ENCODE results near the gene CGNL1. TPM values are rescaled to one million over a fixed set of nuclear protein-coding genes. Genes with fewer than 3 reads are reported as not detected.

Gene CGNL1
- total RNA-seq, 1 donor from 2014 or later, result 11.0 TPM

- Histone ChIP-seq H3K79me2 (ENCODE audit: insufficient read depth, low read length) (no peaks in the 10 kb centered on the region), H2AFZ (ENCODE audit: low read depth, low read length) (no peak overlapping the region), H3K4me1 (ENCODE audit: insufficient read depth, low read length) (no peaks in the 10 kb centered on the region), H3K4me2 (ENCODE audit: low read length) (no peak overlapping the region), H3K36me3 (ENCODE audit: insufficient read depth, low read length) (no peaks in the 10 kb centered on the region), H3K27me3 (ENCODE audit: insufficient read depth, low read length) (peaks cover 3% of the 10 kb centered on the region), H3K27ac (ENCODE audit: low read depth, low read length) (no peak overlapping the region), H4K20me1 (ENCODE audit: insufficient read depth, low read length) (no peaks in the 10 kb centered on the region), H3K9me3 (ENCODE audit: insufficient read depth, low read depth, low read length) (no peaks in the 10 kb centered on the region), H3K4me3 (ENCODE audit: insufficient read depth, low read depth, low read length) (no peak overlapping the region), H3K9ac (ENCODE audit: low read length) (no peak overlapping the region)
- H3K9me3 Mint-ChIP-seq (ENCODE audit: unreplicated experiment), result peaks cover 11% of the 10 kb centered on the region
- no peak for FAIRE-seq
- no peak for DNase-seq (ENCODE audit: low read depth)
- H3K36me3 Mint-ChIP-seq (ENCODE audit: low read depth, unreplicated experiment), result peaks cover 19% of the 10 kb centered on the region
- TF ChIP-seq EZH2 (IDR thresholded peaks at IDR 0.05; ENCODE audit: insufficient read depth, low read length) (no peak), CTCF (IDR thresholded peaks at IDR 0.05; ENCODE audit: insufficient read depth, low read depth, low read length) (no peak)
- no peak overlapping the region for H3K27ac Mint-ChIP-seq (ENCODE audit: unreplicated experiment)
- peaks cover 13% of the 10 kb centered on the region for H3K4me1 Mint-ChIP-seq (ENCODE audit: low read depth, unreplicated experiment)
- no peak overlapping the region for H3K4me3 Mint-ChIP-seq (ENCODE audit: unreplicated experiment)
- H3K27me3 Mint-ChIP-seq (ENCODE audit: low read depth, unreplicated experiment), result no peaks in the 10 kb centered on the region
Measured at GRCh38 chr15:57538821-57539220, 162.5 kb downstream of the CGNL1 start.

- H3K27me3 ChIP-seq (ENCODE audit: insufficient read depth, low read length), result no peaks in the 10 kb centered on the region
- no peak for TF ChIP-seq EZH2 (IDR thresholded peaks at IDR 0.05; ENCODE audit: insufficient read depth, low read length)
- TF ChIP-seq CTCF (IDR thresholded peaks at IDR 0.05; ENCODE audit: insufficient read depth, low read depth, low read length), result no peak
- H3K9ac ChIP-seq (ENCODE audit: low read length), result no peak overlapping the region
- Mint-ChIP-seq H3K4me3 (ENCODE audit: unreplicated experiment) (no peak overlapping the region), H3K9me3 (ENCODE audit: unreplicated experiment) (peaks cover 11% of the 10 kb centered on the region), H3K4me1 (ENCODE audit: low read depth, unreplicated experiment) (peaks cover 13% of the 10 kb centered on the region), H3K36me3 (ENCODE audit: low read depth, unreplicated experiment) (peaks cover 23% of the 10 kb centered on the region), H3K27me3 (ENCODE audit: low read depth, unreplicated experiment) (no peaks in the 10 kb centered on the region), H3K27ac (ENCODE audit: unreplicated experiment) (no peak overlapping the region)
- no peaks in the 10 kb centered on the region for H3K79me2 ChIP-seq (ENCODE audit: insufficient read depth, low read length)
- no peak overlapping the region for H3K4me2 ChIP-seq (ENCODE audit: low read length)
- no peak overlapping the region for H3K27ac ChIP-seq (ENCODE audit: low read depth, low read length)
- H3K9me3 ChIP-seq (ENCODE audit: insufficient read depth, low read depth, low read length), result no peaks in the 10 kb centered on the region
- H4K20me1 ChIP-seq (ENCODE audit: insufficient read depth, low read length), result no peaks in the 10 kb centered on the region
- H2AFZ ChIP-seq (ENCODE audit: low read depth, low read length), result no peak overlapping the region
- no peak overlapping the region for H3K4me3 ChIP-seq (ENCODE audit: insufficient read depth, low read depth, low read length)
- H3K36me3 ChIP-seq (ENCODE audit: insufficient read depth, low read length), result no peaks in the 10 kb centered on the region
- DNase-seq (ENCODE audit: low read depth) (no peak), FAIRE-seq (no peak)
- no peaks in the 10 kb centered on the region for H3K4me1 ChIP-seq (ENCODE audit: insufficient read depth, low read length)
Measured at GRCh38 chr15:57540211-57540610, 163.9 kb downstream of the CGNL1 start.

GRCh38 chr15:57540736-57541135 is 164.4 kb downstream of the CGNL1 start:
- Histone ChIP-seq H3K36me3 (ENCODE audit: insufficient read depth, low read length) (no peaks in the 10 kb centered on the region), H2AFZ (ENCODE audit: low read depth, low read length) (no peak overlapping the region), H4K20me1 (ENCODE audit: insufficient read depth, low read length) (no peaks in the 10 kb centered on the region), H3K4me2 (ENCODE audit: low read length) (no peak overlapping the region), H3K79me2 (ENCODE audit: insufficient read depth, low read length) (no peaks in the 10 kb centered on the region), H3K27me3 (ENCODE audit: insufficient read depth, low read length) (no peaks in the 10 kb centered on the region), H3K9ac (ENCODE audit: low read length) (no peak overlapping the region), H3K4me3 (ENCODE audit: insufficient read depth, low read depth, low read length) (no peak overlapping the region), H3K4me1 (ENCODE audit: insufficient read depth, low read length) (no peaks in the 10 kb centered on the region), H3K27ac (ENCODE audit: low read depth, low read length) (no peak overlapping the region), H3K9me3 (ENCODE audit: insufficient read depth, low read depth, low read length) (no peaks in the 10 kb centered on the region)
- TF ChIP-seq EZH2 (IDR thresholded peaks at IDR 0.05; ENCODE audit: insufficient read depth, low read length) (no peak), CTCF (IDR thresholded peaks at IDR 0.05; ENCODE audit: insufficient read depth, low read depth, low read length) (no peak)
- peaks cover 11% of the 10 kb centered on the region for H3K9me3 Mint-ChIP-seq (ENCODE audit: unreplicated experiment)
- peaks cover 22% of the 10 kb centered on the region for H3K36me3 Mint-ChIP-seq (ENCODE audit: low read depth, unreplicated experiment)
- H3K4me1 Mint-ChIP-seq (ENCODE audit: low read depth, unreplicated experiment), result peaks cover 13% of the 10 kb centered on the region
- no peak overlapping the region for H3K27ac Mint-ChIP-seq (ENCODE audit: unreplicated experiment)
- no peaks in the 10 kb centered on the region for H3K27me3 Mint-ChIP-seq (ENCODE audit: low read depth, unreplicated experiment)
- FAIRE-seq, result no peak
- H3K4me3 Mint-ChIP-seq (ENCODE audit: unreplicated experiment), result no peak overlapping the region
- DNase-seq (ENCODE audit: low read depth), result no peak

All from astrocyte (in vitro differentiated cells and primary cell).